ENCODE measurements around the gene AGBL4. TPM values are rescaled to one million over a fixed set of nuclear protein-coding genes. Genes with fewer than 3 reads are reported as not detected.

The AGBL4 gene
- total RNA-seq, 1 experiment from 2014 or later, result not detected

DNA sequence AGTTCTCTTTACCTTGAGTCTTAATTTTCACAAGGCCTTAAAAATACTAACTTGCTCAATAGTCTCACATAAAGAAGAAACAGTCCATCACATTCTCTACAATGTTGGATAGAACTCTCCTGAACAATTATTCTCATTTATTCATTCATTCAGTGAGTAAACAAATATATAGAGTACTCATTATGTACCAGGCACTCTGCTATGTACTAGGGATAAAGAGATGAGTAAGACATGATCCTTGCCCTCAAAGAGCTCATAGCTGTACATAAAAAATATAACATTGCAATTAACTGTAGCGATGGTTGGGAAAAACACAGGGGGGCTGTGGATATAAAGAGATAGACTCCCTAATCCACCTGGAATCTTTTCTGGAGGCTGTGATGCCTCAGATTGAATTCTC is 660.1 kb downstream of the AGBL4 start (continued):
- no peak for TF ChIP-seq YY1 (IDR thresholded peaks at IDR 0.05; ENCODE audit: extremely low read depth, insufficient replicate concordance, low read depth, low read length)
- no peak for TF ChIP-seq EGR1 (IDR thresholded peaks at IDR 0.05; ENCODE audit: low read depth)
- no peak for TF ChIP-seq POLR2A (IDR thresholded peaks at IDR 0.05; ENCODE audit: borderline replicate concordance, extremely low read depth, insufficient read depth, insufficient read length)

DNA sequence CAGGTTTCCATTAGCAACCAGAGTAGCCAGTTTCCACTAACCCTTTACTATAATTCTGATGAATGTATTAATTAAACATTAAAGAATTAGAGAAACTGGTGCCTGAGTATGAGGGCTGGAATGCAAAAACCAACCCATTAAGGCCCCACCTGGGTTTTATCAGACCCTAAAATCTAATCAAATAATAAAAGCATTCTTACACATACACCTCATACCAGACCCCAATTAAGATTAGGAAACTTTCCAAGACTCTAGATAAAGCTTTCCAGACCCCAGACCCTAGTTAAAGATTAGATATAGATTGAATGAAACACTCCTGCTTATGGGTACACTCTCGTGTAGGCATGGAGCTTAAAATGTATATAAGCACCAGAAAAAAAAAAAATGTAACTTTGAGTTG is 665.7 kb downstream of the AGBL4 start:
- peaks cover 8 to 17% of the 10 kb centered on the region in 2 experiments; a peak in 2 of 4 replicates for H3K9me3 ChIP-seq (ENCODE audit: control insufficient read depth in 1 of 2, insufficient read depth in 1 of 2, low read depth in 1 of 2, low read length in 2 of 2)
- H3K4me3 ChIP-seq (replicated peaks in 1 of 2; ENCODE audit: low read depth in 1 of 2, low read length in 2 of 2), result no peak overlapping the region
- H2AFZ ChIP-seq (ENCODE audit: low read depth, low read length, poor library complexity, severe bottlenecking), result no peak overlapping the region
- no peak overlapping the region for H3K4me2 ChIP-seq (ENCODE audit: low read length)
- H3K4me1 ChIP-seq (ENCODE audit: control insufficient read depth in 1 of 2, insufficient read depth in 2 of 2, low read length in 2 of 2), result no peaks in the 10 kb centered on the region
- no peaks in the 10 kb centered on the region for H3K79me2 ChIP-seq (ENCODE audit: insufficient read depth, low read length)
- no peak overlapping the region for H3K27ac ChIP-seq (ENCODE audit: low read depth, low read length)
- H3K9me2 ChIP-seq (ENCODE audit: insufficient read depth), result no peaks in the 10 kb centered on the region
- CTCF ChIA-PET, result no interaction called here
- H4K20me1 ChIP-seq (ENCODE audit: insufficient read depth), result no peaks in the 10 kb centered on the region
- no peak overlapping the region for H3K9ac ChIP-seq (ENCODE audit: low read length)
- TF ChIP-seq ZFX (IDR thresholded peaks at IDR 0.05), result no peak
- TF ChIP-seq SIN3A (IDR thresholded peaks at IDR 0.05; ENCODE audit: low read depth), result no peak
- TF ChIP-seq TCF7L2 (IDR thresholded peaks at IDR 0.05; ENCODE audit: borderline replicate concordance, extremely low read depth, insufficient read depth, insufficient read length), result no peak
- no peak for TF ChIP-seq FOSL1 (IDR thresholded peaks at IDR 0.05; ENCODE audit: low read depth)
- no peak for TF ChIP-seq SP1 (IDR thresholded peaks at IDR 0.05; ENCODE audit: low read depth)
- TF ChIP-seq CTCF (IDR thresholded peaks at IDR 0.05 in 2 of 3, conservative IDR thresholded peaks at IDR 0.05 in 1 of 3; ENCODE audit: borderline replicate concordance in 1 of 3, insufficient read depth in 1 of 3, low read depth in 2 of 3, low read length in 2 of 3), result no peak
- TF ChIP-seq ZNF274 (IDR thresholded peaks at IDR 0.05; ENCODE audit: low read depth, low read length), result no peak
- TF ChIP-seq EGR1 (IDR thresholded peaks at IDR 0.05; ENCODE audit: low read depth), result no peak
- TF ChIP-seq, protein P1, sequence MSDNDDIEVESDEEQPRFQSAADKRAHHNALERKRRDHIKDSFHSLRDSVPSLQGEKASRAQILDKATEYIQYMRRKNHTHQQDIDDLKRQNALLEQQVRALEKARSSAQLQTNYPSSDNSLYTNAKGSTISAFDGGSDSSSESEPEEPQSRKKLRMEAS (IDR thresholded peaks at IDR 0.05), result no peak
- no peak for TF ChIP-seq YY1 (IDR thresholded peaks at IDR 0.05; ENCODE audit: extremely low read depth, insufficient replicate concordance, low read depth, low read length)
- TF ChIP-seq ELF1 (IDR thresholded peaks at IDR 0.05; ENCODE audit: borderline replicate concordance, low read depth), result no peak
- TF ChIP-seq CEBPB (IDR thresholded peaks at IDR 0.05; ENCODE audit: low read depth), result no peak
- TF ChIP-seq POLR2AphosphoS5 (IDR thresholded peaks at IDR 0.05; ENCODE audit: low read depth, low read length), result no peak
- TF ChIP-seq ZBTB33 (IDR thresholded peaks at IDR 0.05; ENCODE audit: extremely low read depth, insufficient replicate concordance, low read length), result no peak
- no TSS peak for BruUV-seq (replicated peaks)
- DNase-seq (ENCODE audit: low read depth, low spot score) (no peak), ATAC-seq (no peak)
- H3K27me3 ChIP-seq (ENCODE audit: insufficient read depth, low read length), result no peaks in the 10 kb centered on the region
- RAD21 ChIA-PET (ENCODE audit: low non-redundant PET in 1 of 2, low total read pairs in 2 of 2, uncharacterized antibody in 2 of 2, unreplicated experiment in 2 of 2), result no interaction called here
- no peaks in the 10 kb centered on the region for H3K36me3 ChIP-seq (ENCODE audit: control insufficient read depth in 1 of 2, insufficient read depth in 2 of 2, low read length in 2 of 2)
- POLR2A ChIA-PET, result no interaction called here
- intact Hi-C loops (cut with micrococcal nuclease), result no loop called here

Measured in HCT116 (cell line).